ENCODE results near the gene BSND.
A peak's percentile ranks its signal among the peaks of the same experiment; 100 is the strongest.
"Not testable (repeated sequence)": the region's sequence is repeated elsewhere in the genome, so short reads cannot be mapped to it uniquely, and the experiment has no call there.

BSND gene

DNA sequence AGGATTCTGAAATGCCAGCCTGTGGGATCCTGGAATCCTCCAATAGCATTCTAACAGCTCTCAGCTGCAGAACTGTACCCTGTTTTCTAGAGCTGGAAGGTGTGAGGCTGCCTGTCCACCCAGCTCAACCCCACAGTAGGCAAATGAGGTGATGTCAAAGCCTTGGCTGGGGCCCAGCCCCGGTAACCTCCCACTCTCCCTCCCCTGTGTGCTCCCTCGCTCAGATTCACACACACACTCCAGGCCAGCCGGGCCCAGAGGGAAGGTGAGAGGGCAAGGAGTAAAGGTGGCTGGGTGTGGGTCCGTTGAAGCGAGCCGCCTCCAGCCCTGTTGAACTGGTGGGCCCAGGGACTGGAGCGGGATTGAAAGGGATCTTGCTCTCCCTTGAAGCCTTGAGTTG is at the start of gene BSND:
BSND (plus strand) TSS at position 257 of the 400 bp plus-strand sequence. CDS start 254 bp downstream, outside the sequence.
- intact Hi-C loops (cut with DNase I) = no loop called here
- peak in 1 of 10 donors; percentile 62 for DNase-seq

DNA sequence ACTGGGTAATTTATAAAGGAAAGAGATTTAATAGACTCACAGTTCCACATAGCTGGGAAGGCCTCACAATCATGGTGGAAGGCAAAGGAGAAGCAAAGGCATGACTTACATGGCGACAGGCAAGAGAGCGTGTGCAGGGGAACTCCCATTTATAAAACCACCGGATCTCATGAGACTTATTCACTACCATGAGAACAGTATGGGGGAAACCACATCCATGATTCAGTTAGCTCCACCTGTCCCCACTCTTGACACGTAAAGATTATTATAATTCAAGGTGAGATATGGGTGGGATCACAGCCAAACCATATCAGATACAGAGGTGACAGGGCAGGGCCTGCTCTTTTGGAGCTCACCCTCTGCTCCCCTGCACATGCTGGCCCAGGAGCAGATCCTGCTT is 49.7 kb upstream of the BSND start:
- no peak for DNase-seq
- intact Hi-C loops (cut with DNase I) = loop anchor here (10.0 kb wide), 2 partner anchors 64 to 1636 kb away; partner anchors contain the start of gene DHCR24

DNA sequence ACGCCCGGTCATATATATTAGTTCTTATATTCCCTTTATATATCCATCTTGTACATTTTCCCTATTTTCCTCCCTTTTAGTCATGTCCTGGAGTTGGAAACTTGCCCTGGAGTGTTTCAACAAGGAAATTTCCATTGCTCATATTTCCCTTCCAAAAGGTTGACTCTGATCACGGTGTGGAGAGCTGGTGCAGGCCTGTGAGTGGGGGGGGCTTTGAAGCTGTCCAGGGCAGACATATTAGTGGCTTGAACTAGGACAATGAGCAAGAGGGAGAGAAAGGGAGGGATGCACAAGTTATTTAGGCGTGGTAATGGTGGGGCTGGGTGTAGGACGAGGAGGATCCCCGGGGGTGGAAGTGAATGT is 48.7 kb upstream of the BSND start:
- DNase-seq = no peak
- intact Hi-C loops (cut with DNase I) = loop anchor here (1.0 to 2.0 kb wide), 2 partner anchors 46 to 73 kb away; no protein-coding TSS in a partner anchor

DNA sequence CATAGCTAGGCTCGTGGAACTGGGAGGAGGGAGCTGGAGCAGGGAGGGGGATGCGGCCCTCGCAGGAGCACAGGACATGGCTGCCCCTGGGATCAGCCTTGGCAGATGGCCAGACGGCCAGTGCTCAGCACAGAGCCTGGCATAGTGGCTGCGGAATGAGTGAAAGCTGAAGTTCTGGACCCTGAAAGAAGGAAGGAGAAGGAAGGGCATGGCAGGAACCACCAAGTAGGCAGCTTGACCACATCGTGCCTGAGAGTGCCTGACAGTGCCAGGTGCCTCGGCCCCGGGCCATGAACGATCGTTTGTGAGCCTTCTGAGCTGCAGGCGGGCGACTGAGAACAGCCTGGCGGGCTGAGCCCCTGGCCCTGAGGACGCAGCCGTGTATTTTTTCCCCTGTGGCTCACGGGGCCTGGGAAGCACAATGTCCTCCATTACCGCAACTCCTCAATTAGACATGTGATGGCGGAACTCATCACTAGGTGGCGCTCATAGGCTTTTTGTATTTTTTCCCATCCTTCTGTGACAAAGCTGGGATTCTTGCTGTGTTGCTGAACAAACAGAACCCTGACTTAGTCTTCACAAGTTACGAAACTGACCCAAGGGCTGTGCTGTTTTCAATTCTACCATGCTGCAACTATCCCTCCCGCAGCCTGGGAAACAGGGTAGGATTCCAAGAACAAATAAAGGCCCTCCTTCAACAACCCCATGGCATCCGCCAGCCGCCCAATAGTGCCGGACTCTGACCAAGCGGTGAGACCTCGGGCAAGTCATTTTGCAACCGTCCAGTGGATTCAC is 48.2 kb upstream of the BSND start:
- intact Hi-C loops (cut with DNase I) = loop anchor here (1.0 to 2.0 kb wide), 2 partner anchors 46 to 72 kb away; no protein-coding TSS in a partner anchor
- DNase-seq = peak in 8 of 10 donors; percentile 45 to 92 (median 80)

DNA sequence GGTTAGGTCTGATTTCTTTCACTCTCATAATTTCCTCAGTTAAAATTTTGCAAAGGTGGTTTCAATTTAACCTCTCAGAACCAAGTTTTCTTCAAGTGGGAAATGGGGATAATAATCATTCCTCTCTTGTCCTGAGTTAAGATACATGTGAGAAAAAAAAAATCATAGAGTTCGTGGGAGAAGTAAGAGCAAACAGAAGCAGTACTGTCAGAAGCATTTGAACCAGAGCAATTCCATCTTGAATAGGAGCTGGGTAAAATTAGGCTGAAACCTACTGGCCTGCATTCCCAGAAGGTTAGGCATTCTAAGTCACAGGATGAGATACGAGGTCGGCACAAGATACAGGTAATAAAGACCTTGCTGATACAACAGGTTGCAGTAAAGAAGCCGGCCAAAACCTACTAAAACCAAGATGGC is 46.9 kb upstream of the BSND start:
- DNase-seq = no peak
- intact Hi-C loops (cut with DNase I) = loop anchor here (2.0 kb wide), 1 partner anchor 71 kb away; no protein-coding TSS in a partner anchor

DNA sequence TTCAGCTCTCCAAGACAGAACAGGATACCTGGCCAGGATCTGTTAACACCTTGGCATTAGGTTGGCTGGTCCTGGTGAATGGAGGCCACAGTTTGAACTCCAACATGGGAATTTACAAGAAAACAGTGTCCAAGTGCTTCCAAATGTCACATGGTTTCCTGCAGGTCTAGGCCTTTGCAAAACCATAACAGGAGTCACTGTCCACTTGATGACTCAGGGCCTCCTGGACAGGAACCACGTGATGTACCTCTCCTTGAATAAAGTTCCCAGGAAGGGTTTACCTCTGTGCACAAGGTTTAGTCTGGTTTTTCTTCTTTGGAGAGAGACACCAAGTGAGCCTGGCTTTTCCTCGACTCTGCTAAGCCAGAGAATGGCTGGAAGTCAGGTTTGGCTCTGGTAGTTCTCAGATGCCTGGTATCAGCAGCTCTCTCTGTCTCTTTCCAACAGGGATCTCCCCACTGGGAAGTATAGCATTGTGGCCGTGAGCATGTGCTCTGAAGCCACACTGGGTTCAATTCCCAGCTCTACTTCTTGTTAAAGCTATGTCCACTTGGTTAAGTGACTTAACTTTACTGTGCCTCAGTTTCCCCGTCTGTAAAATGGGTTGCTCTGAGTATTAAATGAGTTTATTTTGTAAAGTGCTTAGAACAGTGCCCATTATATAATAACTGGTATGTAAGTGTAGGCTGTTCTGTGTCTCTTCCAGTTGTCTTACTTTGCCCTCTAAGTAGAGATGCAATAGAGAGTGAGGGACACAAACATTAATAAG is 45.6 kb upstream of the BSND start:
- intact Hi-C loops (cut with DNase I) = no loop called here

DNA sequence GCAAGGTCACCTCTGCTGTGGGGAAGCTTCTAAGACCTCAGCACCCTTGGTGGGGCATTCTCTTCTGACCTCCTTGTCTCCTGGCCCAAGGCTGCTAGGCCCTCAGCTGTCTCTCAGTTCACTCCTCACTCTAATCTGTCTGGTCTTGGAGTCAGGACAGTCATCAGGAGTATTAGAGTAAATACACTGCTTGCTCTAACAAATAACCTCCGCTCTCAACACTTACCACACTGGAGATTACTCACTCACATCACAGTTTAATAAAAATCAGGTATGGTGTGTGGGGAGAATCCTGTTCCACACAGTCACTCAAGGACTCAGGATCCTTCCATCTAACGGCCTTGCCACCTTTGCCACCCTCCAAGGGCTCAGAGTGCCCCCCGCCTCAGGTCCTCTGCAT is 44.9 kb upstream of the BSND start:
- DNase-seq = no peak
- intact Hi-C loops (cut with DNase I) = no loop called here

More for the DNA sequence above, 45.6 kb upstream of the BSND start:
- no peak for DNase-seq

DNA sequence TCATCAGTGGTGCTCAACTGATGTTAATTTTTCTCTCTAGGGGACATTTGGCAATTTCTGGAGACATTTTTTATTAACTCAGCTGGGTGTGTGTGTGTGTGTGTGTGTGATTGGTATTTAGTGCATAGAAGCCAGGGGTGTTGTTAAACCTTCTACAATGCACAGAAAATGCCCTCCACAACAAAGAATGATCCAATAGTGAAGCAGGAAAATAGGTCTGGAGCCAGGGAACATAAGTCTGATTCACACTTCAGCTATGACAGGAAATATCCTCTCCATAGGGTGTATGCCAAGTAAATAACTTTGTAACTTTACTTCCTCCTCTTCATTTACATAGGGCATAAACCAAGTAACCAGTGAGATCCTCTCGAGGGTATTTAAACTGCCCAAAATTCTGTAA is 43.4 kb upstream of the BSND start:
- intact Hi-C loops (cut with DNase I) = no loop called here
- no peak for DNase-seq

DNA sequence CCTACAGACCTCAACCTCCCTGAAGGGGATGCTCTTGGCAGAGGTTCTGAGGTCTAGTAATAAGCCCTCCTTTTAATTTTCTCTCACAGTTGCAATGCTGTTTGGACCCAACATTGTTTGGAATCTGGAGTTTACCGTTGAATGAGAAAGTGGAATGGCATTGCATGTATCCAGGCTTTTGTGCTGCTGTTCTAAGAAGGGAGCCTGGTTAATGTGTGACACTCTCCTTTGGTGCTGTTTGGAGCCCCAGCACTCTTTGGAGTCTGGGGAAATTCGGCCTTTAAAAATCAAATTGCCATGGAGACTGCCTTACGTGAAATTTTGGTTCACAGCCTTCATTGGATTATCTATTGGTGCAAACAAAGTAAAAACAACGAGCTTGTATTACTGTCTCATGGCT is 42.0 kb upstream of the BSND start:
- intact Hi-C loops (cut with DNase I) = no loop called here
- DNase-seq = no peak

DNA sequence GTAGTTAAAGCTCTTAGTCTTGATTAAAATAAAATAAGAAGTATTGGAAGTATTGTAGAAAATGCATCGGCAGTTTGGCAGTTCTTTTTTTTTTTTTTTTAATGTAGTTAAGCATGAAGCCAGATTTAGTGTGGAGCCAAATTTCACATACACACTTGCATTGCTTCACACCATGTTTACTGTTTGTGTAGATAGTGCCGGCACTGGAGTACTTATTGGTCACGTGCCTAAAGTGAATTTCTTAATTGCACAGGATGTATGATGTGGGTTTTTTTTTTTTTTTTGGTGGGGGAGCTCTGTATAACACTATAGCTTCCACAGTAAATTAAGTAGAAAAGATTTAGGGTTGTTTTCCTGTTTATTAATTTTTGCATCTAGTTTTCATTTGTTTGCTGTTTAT is 39.5 kb upstream of the BSND start:
- no peak for DNase-seq
- intact Hi-C loops (cut with DNase I) = no loop called here

DNA sequence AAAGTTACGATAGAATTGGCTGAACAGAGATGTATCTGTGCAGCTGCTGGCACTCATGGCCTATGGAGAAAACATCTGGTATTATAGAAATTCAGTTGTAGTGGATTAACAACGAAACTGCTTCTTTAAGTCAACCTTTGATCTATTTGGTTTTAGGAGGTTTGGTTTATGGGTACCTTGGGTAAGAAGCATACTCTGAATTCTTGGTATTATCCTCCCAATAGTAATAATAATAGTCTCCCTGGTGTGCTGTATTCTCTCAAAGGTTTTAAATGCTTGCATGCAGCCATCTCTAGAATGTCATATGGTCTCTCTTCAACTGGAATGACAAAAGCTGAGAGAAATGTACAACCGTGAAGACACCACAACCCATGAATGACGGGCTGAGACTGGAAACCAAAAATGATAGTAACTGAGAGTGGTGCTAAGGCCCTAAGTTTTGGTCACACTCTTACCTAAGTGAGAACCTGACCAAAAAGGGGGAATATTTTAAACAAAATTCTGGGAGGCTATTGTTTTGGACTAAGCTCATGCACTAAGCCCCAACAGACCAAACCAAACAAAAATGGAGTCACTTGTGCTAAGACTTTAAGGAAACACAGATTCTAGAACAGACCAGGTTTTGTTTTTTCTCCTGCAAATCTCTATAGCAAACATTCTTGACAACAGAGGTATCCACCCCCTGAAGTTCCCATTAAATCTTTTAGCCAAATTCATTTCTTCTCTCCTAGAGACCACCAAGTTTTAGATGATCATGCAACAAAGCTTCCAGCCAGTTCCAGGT is 35.9 kb upstream of the BSND start:
- DNase-seq = no peak
- intact Hi-C loops (cut with DNase I) = no loop called here

DNA sequence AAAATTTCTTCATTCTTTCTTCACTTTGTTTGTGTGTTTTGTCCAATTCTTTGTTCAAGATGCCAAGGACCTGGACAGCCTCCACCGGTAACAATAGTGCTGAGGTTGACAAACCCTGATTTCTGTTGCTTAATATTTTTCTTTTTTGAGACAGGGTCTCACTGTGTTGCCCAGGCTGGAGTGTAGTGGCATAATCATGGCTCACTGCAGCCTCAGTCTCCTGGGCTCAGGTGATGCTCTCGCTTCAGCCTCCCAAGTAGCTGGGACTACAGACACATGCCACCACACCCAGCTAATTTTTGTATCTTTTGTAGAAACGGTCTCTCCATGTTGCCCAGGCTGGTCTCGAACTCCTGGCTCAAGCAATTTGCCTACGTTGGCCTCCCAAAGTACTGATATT is 34.9 kb upstream of the BSND start:
- intact Hi-C loops (cut with DNase I); DNase-seq: not testable (repeated sequence)

DNA sequence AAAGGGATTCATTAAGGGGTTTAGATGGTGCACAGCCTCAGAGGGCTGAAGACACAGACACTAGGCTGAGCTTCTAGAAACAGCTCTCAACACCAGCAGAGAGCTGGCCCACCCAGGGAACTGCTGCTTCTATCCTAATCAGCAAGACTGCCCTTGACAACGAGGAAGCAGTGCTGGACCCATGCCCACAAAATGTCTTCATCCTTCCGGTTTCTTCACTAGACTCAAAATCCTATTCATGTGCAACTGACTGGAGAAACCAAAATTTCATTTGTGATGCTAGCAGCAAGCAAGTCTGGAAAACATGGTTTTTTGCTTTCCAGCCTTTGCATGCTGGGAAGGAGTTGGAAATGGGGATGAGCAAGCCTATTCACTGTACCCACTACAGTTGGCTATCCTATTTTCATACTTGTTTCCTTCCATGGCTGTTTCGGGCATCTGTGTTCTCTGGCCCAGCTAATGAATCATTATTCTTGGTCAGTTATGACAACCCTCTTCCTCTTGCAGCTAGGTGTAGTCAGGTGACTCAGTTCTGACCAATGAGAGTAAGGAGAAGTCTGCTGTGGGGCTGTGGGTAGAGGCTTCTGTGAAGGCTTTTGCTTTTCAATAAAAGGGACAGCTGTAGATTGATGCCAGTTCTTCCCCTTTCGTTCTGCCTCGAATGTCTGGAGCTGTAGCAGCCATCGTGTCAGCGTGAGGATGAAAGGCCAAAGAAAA is 33.0 kb upstream of the BSND start:
- DNase-seq = peak in 1 of 10 donors; percentile 34
- intact Hi-C loops (cut with DNase I) = no loop called here

DNA sequence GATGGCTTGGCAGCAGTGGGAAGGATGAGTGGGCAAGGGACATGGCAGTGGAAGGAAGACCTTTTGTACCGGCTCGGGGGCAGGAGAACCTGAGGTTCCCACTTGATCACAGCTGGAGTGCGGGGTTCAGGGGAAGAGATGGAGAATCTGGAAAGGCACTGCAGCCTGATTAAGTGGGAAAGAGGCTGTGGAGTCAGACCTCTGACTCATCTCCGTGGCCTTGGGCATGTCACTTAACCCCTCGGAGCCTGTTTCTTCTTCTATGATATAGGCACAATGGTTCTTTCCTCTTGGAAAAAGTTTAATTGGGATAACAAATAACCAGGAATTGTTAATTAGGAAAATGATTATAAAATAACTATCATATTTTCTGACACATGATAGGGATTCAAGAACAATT is 31.4 kb upstream of the BSND start:
- no peak for DNase-seq
- intact Hi-C loops (cut with DNase I) = no loop called here

DNA sequence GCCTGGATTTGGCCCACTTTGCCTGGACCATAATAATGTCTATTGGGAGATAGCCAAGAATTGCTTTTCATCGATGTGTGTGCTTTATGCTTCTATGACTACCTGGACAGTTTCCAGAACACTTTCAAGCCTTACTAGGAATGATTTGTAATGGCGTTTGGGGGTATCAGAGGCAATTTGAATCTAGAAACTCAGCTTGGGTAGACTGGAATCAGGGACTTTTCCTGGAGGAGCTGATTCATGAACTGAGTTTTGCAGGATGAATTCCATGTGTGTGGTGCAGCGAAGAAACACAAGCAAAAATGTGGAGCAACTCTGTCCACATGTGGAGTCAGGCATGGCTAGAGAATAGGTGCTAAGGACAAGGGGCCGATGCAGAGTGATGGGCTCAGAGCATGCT is 30.2 kb upstream of the BSND start:
- intact Hi-C loops (cut with DNase I) = no loop called here
- DNase-seq = no peak

DNA sequence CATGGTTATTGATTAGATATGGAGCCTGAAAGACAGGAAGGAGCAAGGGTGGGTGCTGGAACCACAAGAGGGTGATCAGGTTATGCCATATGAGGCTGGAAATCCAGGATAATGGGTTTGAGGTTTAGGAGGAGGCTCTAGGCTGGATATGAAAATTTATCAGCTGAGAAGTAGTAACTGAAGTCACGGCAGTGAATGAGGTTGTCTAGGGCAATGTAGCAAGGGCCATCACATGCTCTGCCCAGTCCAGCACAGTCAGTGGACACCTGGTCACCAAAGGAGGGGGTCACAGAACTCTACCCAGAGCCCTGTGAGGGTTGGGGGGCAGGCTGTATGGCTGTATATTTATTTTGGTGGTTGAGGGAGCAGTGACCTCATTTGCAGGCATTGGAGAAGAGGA is 28.9 kb upstream of the BSND start:
- DNase-seq = no peak
- intact Hi-C loops (cut with DNase I) = no loop called here

DNA sequence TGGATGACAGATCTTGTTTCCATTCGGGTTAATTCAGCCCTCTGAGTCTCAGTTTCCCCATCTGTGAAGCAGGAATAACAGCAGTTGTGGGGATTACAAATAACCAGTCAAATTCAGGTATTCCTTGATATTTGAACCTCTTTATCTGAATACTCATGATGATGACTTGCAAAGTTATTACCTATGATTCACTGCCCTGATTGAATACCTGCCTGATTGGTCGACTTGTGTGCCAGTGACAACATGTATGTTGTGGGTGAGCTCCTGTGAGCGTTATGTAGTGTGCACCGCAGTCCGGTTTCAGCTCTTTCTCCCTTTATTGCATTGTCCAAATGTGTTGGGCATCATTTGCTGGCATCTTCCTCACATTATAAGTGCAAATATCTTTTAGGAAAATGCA is 27.8 kb upstream of the BSND start:
- DNase-seq = no peak
- intact Hi-C loops (cut with DNase I) = no loop called here

DNA sequence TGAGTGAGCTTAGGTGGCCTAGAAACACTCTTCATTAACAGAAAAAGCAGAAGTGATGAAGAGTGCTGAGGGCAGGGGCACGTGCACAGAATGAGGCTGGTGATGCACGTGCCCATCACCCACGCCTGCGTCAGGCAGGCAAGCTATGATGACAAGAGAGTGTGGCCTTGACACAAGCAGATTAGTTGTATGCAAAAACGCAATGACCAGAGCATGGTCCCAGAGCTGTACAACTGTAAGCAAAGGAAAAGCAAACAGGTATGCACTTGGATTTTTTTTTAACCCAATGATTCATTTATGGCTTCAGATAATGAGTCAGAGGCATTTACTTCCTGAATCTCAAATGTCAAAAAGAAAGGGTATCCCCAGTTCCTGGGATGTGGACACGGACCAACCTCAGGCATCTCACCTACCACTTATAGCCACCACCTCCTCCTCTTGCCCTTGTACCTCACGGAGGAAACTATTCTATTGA is 27.4 kb upstream of the BSND start:
- intact Hi-C loops (cut with DNase I) = no loop called here
- DNase-seq = no peak

DNA sequence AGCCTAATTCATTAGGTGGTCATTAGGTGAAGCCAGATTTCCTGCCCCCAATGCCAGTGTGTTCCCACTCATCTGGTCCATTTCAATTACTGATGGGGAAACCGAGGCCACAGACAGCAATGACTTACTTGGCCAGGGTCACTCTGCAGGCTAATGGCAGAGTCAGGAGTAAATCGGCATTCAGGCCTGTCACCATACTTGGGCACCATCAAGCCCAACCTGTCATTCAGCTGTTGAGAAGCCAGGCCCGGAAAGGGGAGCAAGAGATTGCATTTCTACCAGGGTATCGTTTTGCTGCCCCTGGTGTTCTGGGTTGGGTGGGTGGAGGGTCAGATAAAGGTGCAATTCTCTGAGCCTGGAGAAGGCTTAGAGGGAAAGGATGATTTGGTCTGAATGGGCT is 26.3 kb upstream of the BSND start:
- intact Hi-C loops (cut with DNase I) = no loop called here
- no peak for DNase-seq
